NCI-H1417 treated with DMSO at 0.1 percent for 48 hours (cell line): ENCODE measurements around the gene LRIG1.

Experiments
- DNase-seq: peaks from one replicate; lab custom pipeline; 2025; lab: John Stamatoyannopoulos, UW

The LRIG1 gene

GRCh38 chr3:66467996-66468735 lies 32.7 kb downstream of the LRIG1 start:
- no peak for DNase-seq

DNA sequence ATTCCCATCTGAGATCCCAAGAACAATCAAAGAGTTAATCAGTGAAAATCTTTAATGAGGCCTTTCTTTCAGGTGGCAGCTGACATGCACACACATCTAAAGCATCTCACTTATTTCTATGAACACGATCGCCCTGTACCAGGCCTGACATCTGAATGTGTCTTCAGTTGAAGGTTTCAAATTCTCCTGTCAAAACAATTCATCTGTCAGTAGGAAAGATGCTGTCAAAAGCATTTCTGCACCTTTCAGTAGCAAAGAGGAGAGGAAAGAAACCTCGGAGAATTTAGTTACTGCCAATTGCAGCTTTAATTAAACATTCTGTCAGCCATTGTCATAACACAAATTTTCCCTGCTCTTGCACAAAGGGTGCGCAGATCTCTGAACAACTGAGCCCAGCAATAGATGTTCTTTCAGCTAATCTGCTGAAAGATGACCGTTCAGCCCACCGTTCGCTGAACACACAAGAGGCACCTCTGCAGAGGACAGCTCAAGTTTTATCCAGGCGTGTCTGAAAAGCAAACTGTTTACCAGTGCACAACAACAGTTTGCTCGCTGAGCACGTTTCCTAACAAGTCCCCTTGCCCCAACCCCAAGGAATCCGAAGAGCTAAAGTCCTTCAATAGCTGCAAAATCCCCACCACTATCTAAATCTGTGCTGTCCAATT lies 34.1 kb downstream of the LRIG1 start:
- DNase-seq: no peak

DNA sequence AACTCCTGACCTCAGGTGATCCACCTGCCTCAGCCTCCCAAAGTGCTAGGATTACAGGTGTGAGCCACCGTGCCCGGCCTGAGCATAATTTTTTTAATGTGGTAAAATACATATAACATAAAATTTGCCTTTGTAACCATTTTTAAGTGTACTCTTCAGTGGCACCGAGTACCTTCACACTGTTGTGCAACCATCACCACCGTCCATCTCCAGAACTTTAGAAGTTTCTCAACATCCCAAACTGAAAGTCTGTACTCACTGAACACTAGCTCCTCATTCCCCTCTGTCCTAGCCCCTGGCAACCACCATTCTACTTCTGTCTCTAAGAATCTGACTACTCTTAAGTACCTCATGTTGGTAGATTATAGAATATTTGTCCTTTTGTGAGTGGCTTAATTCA lies 35.2 kb downstream of the LRIG1 start:
- DNase-seq: no peak

- DNase-seq: no peak
Observed at GRCh38 chr3:66465034-66465433, 35.8 kb downstream of the LRIG1 start.

DNA sequence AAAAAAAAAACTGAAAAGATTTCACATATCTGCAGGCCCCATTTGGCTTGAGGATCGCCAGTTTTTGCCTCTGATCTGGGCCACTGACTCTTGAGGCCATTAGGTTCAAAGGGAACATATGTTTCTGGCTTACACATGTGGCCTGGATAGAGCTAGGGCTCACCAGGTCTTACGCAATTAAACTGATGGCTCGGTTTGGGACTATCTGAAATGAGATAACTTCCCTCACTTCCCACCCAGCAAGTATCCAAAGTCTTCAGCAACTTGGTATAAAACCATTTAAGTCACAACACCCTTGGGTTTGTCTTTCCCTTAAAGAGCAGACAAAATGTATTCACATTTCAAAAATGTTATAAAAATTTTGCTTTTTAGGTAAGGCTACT lies 36.3 kb downstream of the LRIG1 start:
- no peak for DNase-seq

- DNase-seq: no peak
Observed at GRCh38 chr3:66463730-66464511, 36.9 kb downstream of the LRIG1 start.

GRCh38 chr3:66463054-66463631 lies 37.7 kb downstream of the LRIG1 start:
- DNase-seq: no peak

GRCh38 chr3:66457252-66457651 lies 43.6 kb downstream of the LRIG1 start:
- no peak for DNase-seq

DNA sequence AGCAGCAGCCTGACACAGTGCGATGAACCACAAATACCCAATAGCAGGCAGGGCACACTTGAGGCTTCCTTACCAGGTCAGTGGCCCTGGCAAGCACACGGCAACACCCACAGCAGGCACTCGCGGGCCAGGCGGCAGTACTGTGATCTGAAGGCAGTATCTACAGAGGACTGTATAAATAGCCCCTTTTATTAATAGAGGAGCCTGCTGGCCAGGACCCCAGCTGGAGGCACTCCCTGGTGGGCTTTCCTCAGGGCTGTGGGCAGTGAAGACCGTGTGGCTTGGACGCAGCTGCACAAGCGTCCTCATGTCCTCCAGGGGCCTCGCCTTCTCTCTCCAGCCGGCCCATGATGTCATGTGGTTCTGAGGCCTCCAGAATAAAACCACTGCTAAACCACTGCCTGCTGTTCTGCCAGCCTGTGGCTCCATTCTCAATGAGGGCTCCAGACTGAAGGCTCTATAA lies 44.1 kb downstream of the LRIG1 start:
- DNase-seq: no peak

DNA sequence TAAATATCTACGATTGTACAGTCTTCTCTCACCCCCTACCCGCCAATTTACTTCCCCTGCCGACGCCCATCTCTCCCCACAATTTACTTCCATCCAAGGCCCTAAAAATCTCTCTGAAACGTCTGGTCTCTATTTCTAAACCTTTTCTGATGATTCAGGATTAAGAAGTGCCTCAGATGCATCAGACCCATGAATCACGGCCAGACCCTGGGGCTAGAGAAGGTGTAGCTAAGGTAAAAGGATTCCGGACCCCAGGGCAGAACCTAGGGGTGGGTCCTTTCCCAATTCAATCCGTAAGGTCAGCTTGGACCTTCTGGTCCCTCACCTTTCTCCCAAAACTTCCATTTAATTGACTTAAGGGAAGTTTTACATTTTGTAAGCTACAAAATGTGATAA lies 46.4 kb downstream of the LRIG1 start:
- no peak for DNase-seq

DNA sequence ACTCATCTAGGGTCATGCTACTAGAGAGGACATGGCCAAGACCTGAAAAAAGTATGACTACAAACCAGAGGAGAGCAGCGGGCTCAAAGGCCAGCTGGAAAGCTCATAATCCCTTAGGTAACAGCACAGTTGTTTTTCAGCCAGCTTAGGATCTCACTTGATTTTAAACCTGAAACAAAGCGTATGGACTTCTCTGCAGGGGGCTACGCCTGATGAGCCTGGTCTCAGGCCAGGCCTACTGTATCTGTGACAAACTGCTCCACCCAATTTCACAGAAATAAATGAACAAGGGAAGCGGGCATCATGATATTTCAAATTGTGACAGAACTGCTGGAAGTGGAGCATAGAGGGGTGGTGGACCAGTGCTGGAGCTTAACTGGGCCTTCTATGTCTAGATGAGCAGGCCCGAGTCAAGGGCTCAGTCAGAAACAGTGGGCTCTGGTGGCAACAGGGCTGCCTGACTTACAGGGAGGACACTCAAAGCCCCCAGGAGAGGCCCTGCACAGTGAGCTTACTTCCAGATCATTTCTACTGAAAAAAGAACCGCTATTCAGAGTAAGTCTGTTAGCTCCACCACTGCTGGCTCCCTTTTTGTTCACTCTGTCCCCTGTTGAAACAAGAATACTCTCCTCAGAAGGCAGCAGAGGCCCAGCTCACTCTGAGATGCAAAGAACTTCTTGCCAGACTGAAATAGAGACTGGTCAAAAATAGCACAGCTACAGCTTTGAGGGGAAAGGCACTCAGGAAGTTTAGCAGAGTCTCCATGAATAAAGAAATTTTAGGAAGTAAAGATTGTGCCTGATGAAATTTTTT lies 47.0 kb downstream of the LRIG1 start:
- DNase-seq: no peak

DNA sequence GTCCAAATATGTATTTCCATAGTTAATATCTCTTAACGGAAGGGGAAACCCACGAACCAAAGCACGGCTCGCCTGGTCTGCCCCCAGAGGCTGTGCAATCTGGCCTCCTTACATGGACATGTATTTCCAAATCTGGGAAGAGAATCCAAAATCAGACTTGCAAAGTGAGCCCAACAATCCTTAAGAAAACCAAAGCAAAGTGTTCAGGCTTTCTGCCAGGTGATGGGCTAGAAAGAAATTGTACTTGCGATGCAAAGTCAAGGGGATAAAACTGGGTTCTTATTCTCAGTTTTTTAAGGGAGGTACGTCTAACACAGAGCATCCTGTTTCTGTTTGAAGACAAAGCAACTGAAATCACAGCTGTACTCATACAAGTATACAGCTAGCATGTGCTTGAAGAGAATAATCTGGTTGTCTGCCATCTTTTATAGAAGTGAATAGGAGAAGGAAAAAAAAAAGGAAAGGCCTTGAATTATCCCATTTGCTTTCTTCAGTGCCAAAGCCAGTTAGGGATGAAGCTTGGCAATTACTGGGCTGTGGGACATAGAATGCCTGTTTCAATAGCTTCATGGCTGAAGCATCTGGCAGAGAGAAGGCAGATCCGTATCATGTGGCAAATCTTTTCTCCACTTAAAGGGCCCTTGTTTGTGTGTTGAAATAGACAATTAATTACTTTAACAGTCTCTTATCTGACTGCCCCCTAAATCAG lies 48.4 kb downstream of the LRIG1 start:
- no peak for DNase-seq

DNA sequence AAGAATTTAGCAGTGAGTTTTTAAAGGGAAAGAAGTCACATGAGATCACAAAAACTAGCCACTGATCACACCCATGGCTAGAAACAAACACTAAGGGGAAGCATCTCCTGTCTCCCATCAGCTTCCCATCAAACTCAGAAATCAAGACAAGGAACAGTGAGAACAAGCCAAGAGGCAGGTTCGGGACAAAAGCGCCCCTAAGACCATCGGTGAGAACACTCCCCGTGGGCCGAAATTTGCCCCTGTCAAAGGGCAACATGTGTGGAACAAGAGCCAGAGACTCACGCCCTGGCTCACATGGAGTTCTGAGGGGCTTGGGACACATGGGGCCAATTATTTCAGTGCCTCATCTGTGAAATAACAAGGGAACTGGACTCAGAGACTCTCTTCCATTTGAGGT lies 49.1 kb downstream of the LRIG1 start:
- no peak for DNase-seq

GRCh38 chr3:66450390-66451022 lies 50.3 kb downstream of the LRIG1 start:
- DNase-seq: no peak

- no peak for DNase-seq
Observed at GRCh38 chr3:66449411-66449974, 51.3 kb downstream of the LRIG1 start.

DNA sequence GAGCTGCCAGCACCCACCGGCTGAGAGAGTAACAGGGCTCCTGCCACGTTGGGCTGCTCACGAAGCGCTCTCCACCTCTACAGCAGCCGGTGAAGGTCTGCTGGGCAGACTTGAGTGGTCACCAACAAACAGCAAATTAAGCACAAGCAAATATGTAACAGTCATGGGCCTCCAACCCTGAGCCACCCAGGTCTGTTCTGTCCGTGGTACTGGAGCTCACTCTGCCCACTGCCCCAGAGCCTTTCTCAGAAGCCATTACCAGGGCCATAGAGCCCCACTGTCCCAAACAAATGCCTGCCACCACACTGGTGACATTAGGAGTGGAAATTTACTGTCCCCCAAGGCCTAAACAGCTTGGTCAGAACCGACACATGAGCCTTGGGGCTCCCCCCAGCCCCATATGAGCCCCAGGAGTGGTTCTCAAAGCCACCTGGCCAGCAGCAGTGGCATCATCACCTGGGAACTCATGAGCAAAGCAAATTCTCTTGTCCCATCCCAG lies 56.6 kb downstream of the LRIG1 start:
- no peak for DNase-seq

DNA sequence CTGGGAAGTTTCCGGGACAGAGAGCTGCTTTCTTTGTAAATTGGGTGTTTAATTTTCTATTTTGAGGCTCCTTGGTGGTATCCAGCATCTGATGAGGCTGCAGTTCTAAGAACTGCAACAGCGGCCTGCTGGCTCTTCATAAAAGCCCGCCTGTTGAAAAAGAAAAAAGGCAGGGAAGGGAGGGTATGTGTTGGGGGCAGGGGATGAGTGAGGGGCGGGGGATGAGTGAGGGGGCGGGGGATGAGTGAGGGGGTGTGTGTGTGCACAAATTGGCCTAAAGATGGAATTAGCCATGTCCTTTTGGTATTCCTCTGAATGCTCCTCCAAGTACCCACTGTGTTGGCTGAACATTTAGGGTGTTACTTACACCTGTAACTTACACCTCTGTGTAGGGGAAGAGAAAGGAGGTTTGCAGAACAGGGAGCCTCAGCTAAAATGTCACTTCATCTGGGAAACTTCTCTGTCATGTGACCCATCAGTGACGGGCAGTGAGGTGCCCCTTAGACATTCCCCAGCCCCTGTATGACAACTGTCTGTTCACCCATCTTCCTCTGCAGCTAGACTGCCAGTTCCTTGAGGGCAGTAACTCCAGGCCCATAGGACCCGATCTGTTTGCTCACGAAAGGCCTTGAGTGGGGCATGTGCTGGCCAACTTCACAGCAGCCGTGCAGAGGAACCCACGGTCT lies 57.6 kb downstream of the LRIG1 start:
- no peak for DNase-seq

DNA sequence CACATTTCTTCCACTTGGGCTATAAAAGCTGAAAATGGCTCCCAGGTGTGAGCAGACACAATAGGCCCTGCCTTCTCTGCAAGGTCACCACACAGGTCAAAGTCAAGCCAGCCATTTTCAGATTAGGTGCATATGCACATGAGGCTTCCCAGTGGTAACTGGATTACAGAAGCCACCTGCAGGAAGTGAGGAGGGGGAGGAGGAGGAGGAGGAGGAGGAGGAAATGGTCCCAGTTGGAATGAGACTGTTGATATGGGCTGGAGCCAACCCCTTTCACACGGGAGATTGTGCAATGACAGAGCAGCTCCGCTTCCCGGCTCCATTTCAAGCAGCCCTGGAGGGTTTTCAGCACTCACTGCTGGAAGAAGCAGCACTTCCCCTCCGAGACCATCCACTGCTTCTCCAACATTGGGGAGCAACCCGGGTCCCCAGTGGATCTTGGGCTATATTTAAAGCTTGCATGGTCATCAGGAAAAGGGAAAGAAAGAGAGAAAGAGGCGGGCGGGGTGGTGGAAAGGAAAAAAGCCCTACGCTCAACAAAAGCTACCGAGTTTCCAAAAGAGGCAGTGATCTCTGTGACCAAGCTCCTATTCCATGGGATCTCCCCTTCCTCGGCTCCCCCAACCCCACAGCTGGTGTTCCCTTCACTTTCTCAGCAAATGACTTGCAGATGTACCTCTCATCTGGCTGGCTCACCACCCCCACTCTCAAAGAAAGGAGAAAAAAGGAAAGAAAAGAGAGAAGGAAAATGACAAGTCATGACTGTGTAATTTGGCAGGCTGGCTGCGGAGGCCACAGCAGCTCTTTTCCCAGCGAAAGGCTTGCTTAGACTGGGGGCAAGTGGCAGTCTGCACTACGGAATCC lies 58.3 kb downstream of the LRIG1 start:
- DNase-seq: no peak

- DNase-seq: no peak
Observed at GRCh38 chr3:66441692-66442091, 59.1 kb downstream of the LRIG1 start.
